CD4-positive, alpha-beta T cell treated with Interleukin-10 for 1 hour (primary cell): ENCODE data around the gene UBE2O.

Experiments used
- DNase-seq: peaks from one replicate; pipeline ENCODE4 v3.0.0-alpha.2; 2020

Gene UBE2O

GRCh38 chr17:76410328-76410965, 42.5 kb downstream of the UBE2O start:
- DNase-seq = no peak

DNA sequence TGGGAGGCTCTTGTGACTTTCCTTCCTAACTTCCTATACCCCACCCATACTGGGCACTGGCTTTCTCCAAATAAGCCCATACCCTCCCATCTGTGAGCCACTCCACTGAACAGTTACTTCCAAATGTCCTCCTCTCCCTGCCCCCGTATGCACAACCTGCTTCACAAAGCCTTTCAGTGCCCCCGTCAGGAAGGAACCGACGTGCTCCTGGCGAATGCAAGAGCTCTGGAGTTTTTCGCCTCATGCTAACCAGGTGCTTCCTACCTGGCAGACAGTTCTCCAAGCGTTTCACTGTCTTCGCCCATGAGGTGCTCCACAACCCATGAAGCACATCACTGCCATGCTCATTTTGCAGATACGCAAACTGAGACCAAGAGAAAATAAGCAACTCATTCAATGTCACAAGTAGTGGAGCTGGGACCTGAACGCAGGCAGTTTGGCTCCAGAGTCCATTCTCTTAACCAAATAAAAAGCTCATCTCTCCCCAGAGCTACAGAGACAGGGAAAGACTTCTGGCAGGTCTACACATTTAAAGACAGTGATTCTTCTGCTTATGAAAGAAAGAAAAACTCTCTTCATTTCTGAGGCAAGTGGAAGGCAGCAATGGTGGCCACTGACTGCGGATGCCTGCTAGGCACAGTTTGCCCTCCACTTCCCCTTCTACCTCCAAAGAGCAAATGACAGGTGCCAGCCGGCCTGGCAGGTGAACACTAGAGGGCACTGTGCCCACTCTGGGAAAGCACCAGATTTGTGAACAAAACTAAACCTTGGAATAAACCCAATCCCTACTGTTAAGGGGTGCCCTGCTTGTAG, 44.7 kb downstream of the UBE2O start:
- DNase-seq = peak; percentile 75

DNA sequence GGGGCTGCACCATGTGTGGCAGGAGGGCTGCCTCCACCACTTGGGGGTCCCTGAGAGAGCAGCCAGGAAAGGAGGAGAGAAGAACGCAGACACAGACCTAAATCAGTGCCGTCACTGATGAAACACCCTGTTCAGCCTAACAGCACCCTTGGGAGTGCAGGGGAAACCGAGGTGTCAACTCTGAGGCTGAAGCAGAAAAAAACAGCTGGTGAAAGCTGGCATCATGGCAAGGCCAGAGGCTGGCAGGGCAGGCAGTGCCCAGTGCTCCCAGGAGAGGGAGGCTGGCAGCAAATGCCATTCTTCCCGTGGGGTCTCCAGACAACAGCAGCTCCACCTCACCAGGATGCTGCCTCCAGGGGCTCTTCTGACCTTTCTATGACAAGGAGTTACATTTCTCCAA, 45.4 kb downstream of the UBE2O start:
- no peak for DNase-seq

DNA sequence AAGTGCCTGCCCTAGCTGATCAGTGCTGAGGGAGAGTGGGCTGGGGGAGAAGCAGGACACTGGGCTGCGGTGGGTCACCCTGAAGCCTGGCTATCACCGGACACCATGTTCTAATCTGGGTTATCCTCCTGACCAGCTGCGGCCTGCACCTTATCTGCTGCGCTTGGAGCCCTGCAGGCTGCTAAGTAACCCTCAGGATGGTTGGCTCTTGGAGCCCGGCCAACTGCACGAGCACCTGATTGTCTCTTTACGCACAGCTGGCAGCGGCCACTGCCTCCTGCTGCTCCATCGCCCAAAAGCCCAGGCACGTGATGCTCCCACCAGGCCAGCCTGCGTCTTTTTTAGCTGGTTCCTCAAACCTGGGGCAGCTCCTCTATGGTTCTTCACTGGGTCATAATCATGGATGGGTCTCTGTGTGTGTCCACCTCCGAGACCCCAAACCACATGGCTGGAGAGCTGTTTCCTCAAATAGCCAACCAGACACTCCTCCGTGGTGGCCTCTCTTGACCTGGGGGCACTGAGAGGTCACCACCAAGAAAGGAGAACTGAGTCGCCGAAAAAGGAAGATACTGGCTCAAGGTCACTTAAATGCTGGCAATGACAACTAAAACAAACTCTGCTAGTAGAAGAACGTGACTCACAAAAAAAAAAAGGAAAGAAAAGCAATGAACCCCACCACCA, 46.8 kb downstream of the UBE2O start:
- DNase-seq = no peak

- no peak for DNase-seq
These were observed 47.4 kb downstream of the UBE2O start for GRCh38 chr17:76405607-76405966.

DNA sequence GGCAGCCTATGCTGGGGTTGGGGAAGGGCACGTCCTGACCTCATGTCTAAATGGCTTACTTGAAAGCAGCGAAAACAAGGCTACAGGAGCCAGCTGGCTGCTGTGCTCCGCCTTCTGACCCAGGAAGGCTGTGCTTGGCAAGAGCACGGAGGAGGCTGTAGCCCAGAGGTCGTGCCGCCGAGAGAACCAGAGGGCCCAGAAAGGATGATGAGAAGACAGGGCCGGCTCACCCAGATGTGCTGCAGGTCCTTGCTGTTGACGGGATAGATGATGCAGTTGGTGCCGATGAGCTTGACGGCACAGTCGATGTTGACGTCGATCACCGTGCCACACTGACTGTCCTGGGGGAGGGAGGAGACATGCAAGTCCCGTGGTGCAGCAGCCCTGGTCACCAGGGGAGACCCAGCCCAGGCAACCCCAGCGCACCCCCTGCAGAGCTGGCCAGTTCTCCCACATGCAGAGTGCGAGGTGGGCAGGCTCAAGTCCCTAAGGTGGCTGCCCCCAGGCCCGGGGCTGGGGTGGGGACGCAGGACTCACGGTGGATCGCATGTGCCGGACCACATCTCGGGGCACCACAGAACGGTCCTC, 47.9 kb downstream of the UBE2O start:
- no peak for DNase-seq

DNA sequence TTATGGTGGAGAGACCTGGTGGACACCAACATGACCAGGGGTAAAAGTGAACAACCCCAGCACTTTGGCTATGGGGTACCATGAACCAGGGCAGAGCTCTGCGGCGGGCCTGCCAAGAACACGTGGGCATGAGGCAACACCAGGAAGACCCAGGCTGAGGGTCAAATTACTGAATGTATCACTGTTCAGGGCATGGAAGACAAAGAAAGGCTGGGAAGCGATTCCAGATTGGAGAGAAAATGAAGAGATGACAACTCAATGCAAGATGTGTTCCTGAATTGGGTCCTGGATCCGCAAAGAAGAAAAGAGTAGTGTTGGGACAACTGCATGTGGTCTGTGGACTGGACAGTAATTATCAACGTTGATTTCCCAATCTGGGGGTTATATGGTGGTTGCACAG, 48.7 kb downstream of the UBE2O start:
- no peak for DNase-seq

DNA sequence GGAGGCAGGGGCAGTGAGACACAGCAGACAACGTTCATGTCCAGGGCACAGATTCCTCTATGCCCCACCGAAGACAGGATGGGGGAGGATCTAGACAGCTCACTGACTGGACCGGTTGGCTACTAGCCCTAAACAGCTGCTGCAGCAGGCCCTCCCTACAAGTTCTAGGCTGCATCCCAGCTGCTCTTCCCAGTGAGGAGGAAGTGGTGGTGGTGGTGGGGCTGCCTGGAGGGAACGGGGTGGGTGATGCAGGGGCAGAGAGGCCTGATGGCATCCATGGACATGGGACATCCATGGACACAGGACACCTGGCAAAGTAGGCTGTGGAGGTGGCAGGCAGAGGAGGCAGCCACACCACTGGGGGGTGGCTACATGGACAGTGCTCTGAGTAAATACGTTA, 50.2 kb downstream of the UBE2O start:
- DNase-seq = no peak

- DNase-seq = no peak
These were observed 53.5 kb downstream of the UBE2O start for GRCh38 chr17:76399175-76400172.

GRCh38 chr17:76398523-76399174, 54.3 kb downstream of the UBE2O start:
- no peak for DNase-seq

GRCh38 chr17:76397687-76398522, 55.0 kb downstream of the UBE2O start:
- peak; percentile 85 for DNase-seq

GRCh38 chr17:76397184-76397583, 55.8 kb downstream of the UBE2O start:
- no peak for DNase-seq

GRCh38 chr17:76395980-76396379, 57.0 kb downstream of the UBE2O start:
- no peak for DNase-seq

DNA sequence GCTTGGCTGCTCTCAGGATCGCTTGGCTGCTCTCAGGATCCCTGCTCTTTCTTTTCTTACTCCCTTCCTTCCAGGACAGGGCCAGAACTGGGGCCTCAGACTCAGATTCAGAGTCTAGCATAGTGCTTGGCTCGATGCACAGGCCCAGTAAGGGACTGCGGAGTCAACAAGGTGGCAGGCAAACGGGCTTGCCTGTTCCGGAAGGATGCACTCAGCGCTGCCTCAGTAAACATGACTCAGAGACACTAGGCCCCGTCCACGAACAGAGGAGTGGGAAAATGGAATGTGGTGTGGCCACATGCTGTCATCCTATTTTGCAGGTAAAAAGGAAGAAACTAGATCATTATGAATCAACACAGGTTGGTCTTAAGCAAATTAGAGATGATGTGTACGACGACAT, 58.8 kb downstream of the UBE2O start:
- DNase-seq = no peak

DNA sequence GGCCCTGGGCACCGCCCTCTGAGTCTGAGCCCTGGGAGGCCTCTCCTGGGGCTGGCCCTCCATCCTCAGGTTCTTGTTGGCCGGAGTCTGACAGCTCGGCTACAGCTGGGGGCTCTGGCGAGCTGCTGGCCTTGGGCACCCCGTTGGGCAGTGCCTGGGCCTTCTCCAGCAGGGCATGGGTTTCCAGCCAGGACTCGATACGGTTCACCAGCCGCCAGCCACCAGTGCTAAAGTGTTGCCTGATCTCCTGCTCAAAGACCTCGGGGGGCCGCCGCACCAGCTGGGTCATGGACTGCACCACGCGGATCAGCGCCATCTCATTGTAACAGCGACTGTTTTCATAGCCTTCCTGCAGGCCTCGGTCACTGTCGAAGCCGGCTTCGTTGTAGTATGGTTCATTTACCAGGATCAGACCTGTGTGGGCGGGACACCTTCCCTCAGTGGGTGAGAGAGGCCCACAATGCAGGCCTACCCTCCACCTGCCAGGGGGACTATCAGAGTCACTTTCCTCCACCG, 61.7 kb downstream of the UBE2O start:
- no peak for DNase-seq

DNA sequence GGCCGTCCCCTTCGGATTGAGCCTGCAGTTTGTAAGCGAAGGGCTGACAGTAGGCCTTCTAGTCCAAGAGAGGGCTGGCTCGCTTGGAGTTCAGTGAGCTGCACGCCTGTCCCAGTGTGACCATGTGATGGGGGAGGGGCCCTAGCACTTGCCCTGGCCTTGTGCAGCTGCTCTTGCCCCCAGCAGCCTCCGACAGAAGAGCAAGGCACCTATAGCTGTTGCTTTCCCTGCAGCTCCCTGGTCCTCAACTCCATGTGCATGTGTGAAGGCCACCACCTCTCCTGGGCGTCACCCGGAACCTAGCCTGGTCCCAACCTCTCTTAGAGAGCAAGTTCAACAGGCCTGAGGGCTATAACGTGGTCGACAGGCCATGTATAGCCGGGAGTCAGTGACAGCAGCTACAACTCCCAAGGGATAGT, 62.9 kb downstream of the UBE2O start:
- no peak for DNase-seq

- DNase-seq = no peak
These were observed 63.7 kb downstream of the UBE2O start for GRCh38 chr17:76388966-76389888.

- DNase-seq = no peak
These were observed 65.8 kb downstream of the UBE2O start for GRCh38 chr17:76386966-76387765.
